Nephron (organoid): Measurements from ENCODE around the gene ZNF98.

ENCODE experiments used
- H3K27ac Mint-ChIP-seq, 3 experiments: 2 replicates each; pipeline ENCODE4 v1.8.0; 2020; ENCODE audit warnings: mixed read lengths in 3 of 3, mild to moderate bottlenecking in 2 of 3, moderate library complexity in 1 of 3
- H3K27me3 Mint-ChIP-seq: 2 replicates; pipeline ENCODE4 v1.8.0; 2021; ENCODE audit warnings: low read depth, mild to moderate bottlenecking, moderate library complexity, mixed read lengths
- H3K36me3 Mint-ChIP-seq: 2 replicates; pipeline ENCODE4 v1.8.0; 2020; ENCODE audit warnings: low read depth, mixed read lengths
- H3K4me1 Mint-ChIP-seq: 2 replicates; pipeline ENCODE4 v1.8.0; 2020; ENCODE audit warnings: mixed read lengths
- H3K4me3 Mint-ChIP-seq, 3 experiments: 2 replicates each; pipeline ENCODE4 v1.8.0; 2020; ENCODE audit warnings: mild to moderate bottlenecking in 3 of 3, mixed read lengths in 3 of 3, moderate library complexity in 2 of 3
- H3K9me3 Mint-ChIP-seq: 2 replicates; pipeline ENCODE4 v1.8.0; 2020; ENCODE audit warnings: mixed read lengths
- CTCF ChIP-seq, 3 experiments: fragments of 200-600 bp; sonication (generic); IDR thresholded peaks; one replicate each; pipeline ENCODE4 v1.5.0; 2021; ENCODE audit warnings: antibody characterized with exemption in 3 of 3; ENCODE audit not compliant: unreplicated experiment in 3 of 3

The ZNF98 gene

GRCh38 chr19:22422211-22422610 is at the start of gene ZNF98:
Gene ZNF98 (minus strand): TSS chr19:22422346. CDS start chr19:22422224, 122 bp downstream.
- no peak for TF ChIP-seq CTCF (IDR thresholded peaks at IDR 0.05; ENCODE audit: unreplicated experiment in 3 of 3)
- H3K4me3 Mint-ChIP-seq, result no peak within 1 kb of the TSS
- H3K4me1 Mint-ChIP-seq, result no peaks in the 10 kb centered on the region
- peaks cover 46% of the 10 kb centered on the region for H3K9me3 Mint-ChIP-seq
- no peaks in the 10 kb centered on the region for H3K36me3 Mint-ChIP-seq
- H3K27me3 Mint-ChIP-seq, result no peaks in the 10 kb centered on the region
- no peak within 1 kb of the TSS for H3K27ac Mint-ChIP-seq

- Mint-ChIP-seq H3K27ac (no peak overlapping the region), H3K9me3 (peaks cover 47% of the 10 kb centered on the region), H3K4me1 (no peaks in the 10 kb centered on the region)
Measured at GRCh38 chr19:22446605-22447004, 24.5 kb upstream of the ZNF98 start.

GRCh38 chr19:22438011-22438410 is 15.9 kb upstream of the ZNF98 start:
- Mint-ChIP-seq H3K27ac (no peak overlapping the region), H3K4me1 (no peaks in the 10 kb centered on the region), H3K4me3 (no peak overlapping the region), H3K9me3 (peaks cover 27% of the 10 kb centered on the region), H3K36me3 (no peaks in the 10 kb centered on the region), H3K27me3 (no peaks in the 10 kb centered on the region)
- TF ChIP-seq CTCF (IDR thresholded peaks at IDR 0.05; ENCODE audit: unreplicated experiment in 3 of 3), result no peak

More at GRCh38 chr19:22446605-22447004, 24.5 kb upstream of the ZNF98 start:
- no peaks in the 10 kb centered on the region for H3K27me3 Mint-ChIP-seq
- peaks cover 4% of the 10 kb centered on the region for H3K36me3 Mint-ChIP-seq
- TF ChIP-seq CTCF (IDR thresholded peaks at IDR 0.05; ENCODE audit: unreplicated experiment in 3 of 3), result no peak
- no peak overlapping the region for H3K4me3 Mint-ChIP-seq

GRCh38 chr19:22427960-22428913 is 6.1 kb upstream of the ZNF98 start:
- Mint-ChIP-seq H3K4me3 (no peak overlapping the region), H3K36me3 (peaks cover 3% of the 10 kb centered on the region), H3K4me1 (no peaks in the 10 kb centered on the region), H3K27ac (no peak overlapping the region), H3K27me3 (no peaks in the 10 kb centered on the region), H3K9me3 (peaks cover 27% of the 10 kb centered on the region)
- no peak for TF ChIP-seq CTCF (IDR thresholded peaks at IDR 0.05; ENCODE audit: unreplicated experiment in 3 of 3)

- Mint-ChIP-seq H3K36me3 (peaks cover 3% of the 10 kb centered on the region), H3K9me3 (peaks cover 27% of the 10 kb centered on the region), H3K4me3 (no peak overlapping the region), H3K27ac (no peak overlapping the region), H3K4me1 (no peaks in the 10 kb centered on the region), H3K27me3 (no peaks in the 10 kb centered on the region)
- no peak for TF ChIP-seq CTCF (IDR thresholded peaks at IDR 0.05; ENCODE audit: unreplicated experiment in 3 of 3)
Measured at GRCh38 chr19:22427547-22427946, 5.4 kb upstream of the ZNF98 start.

GRCh38 chr19:22426901-22427300 is 4.8 kb upstream of the ZNF98 start:
- TF ChIP-seq CTCF (IDR thresholded peaks at IDR 0.05; ENCODE audit: unreplicated experiment in 3 of 3), result no peak
- H3K9me3 Mint-ChIP-seq, result peaks cover 32% of the 10 kb centered on the region
- H3K4me3 Mint-ChIP-seq, result no peak overlapping the region
- H3K4me1 Mint-ChIP-seq, result no peaks in the 10 kb centered on the region
- H3K36me3 Mint-ChIP-seq, result peaks cover 3% of the 10 kb centered on the region
- no peak overlapping the region for H3K27ac Mint-ChIP-seq
- H3K27me3 Mint-ChIP-seq, result no peaks in the 10 kb centered on the region
